Hematopoietic multipotent progenitor cell treated with erythropoietin and hydrocortisone succinate and interleukin-3 and kit ligand, for 4 days (in vitro differentiated cells): ENCODE measurements around the gene PARD3.

Source experiments
- DNase-seq: peaks from one replicate; pipeline ENCODE4 v3.0.0-alpha.2; 2015

Gene PARD3

DNA sequence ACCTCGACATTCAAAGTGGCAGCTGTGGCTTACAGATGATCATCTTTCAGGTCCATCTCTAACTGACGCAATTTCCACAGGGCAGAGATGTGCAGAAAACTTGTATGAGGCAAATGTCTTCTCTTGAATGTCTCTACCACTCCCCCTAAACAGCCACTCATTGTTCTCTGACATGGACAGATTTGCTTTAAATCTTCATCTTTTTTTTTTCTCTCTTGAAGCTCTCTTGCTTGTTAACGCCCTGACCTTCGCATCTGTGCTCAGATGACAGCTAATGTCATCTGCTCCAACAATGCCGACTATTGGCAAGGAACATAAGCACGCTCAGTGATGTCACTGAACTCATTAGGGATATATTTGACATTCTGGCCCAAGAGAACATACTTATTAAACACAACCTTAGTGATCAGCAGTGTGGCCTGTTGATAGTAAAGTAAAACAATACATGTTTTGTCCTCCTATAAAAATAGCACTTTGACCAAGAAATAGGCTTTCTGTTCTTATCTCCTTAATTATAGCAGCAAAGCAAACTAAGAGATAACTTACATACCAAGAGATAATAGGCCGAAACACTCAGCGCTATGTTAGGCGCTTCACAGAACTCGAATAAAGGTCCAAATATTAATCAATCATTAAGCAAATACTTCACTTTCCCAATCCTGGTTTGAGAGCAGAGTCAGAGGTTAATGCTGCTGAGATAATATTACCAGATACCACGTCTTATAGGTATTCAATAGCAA lies 583.5 kb downstream of the PARD3 start:
- DNase-seq, result no peak

- no peak for DNase-seq
Measured at GRCh38 chr10:34229917-34230316, 585.2 kb downstream of the PARD3 start.

DNA sequence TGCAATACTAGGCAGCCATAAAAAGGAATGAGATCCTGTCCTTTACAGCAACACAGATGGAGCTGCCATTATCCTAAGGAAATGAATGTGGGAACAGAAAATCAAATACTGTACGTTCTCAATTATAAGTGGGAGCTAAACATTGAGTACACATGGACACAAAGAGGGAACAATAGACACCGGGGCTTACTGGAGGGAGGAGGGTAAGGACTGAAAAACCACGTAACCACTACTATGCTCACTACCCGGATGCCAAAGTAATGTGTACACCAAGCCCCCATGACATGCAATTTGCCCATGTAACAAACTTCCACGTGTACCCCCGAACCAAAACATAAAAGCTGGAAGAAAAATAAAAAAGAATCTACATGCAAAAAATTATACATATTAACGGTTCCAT lies 587.0 kb downstream of the PARD3 start:
- DNase-seq, result no peak

GRCh38 chr10:34224639-34225038 lies 590.5 kb downstream of the PARD3 start:
- DNase-seq, result no peak

GRCh38 chr10:34223658-34224057 lies 591.4 kb downstream of the PARD3 start:
- DNase-seq, result no peak

DNA sequence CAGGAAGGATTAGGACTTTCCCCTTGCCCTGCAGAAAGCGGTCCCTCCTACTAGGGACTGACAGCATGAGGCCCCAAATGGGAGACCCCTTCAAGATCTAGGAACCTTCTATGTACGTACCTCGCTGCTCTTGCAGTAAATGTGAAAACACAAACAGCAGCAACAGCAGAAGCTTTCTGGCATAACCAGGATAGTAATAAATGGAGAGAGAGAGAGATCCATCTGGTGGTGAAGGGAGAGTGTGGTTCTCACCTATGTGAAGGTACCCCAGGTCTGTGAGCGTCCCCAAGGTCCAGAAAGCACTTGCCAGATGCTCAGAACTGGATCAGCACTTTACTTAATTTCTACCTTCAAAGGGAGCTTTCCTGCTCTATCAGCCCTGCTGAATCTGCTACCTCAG lies 592.7 kb downstream of the PARD3 start:
- no peak for DNase-seq

- no peak for DNase-seq
Measured at GRCh38 chr10:34219753-34220548, 595.1 kb downstream of the PARD3 start.

DNA sequence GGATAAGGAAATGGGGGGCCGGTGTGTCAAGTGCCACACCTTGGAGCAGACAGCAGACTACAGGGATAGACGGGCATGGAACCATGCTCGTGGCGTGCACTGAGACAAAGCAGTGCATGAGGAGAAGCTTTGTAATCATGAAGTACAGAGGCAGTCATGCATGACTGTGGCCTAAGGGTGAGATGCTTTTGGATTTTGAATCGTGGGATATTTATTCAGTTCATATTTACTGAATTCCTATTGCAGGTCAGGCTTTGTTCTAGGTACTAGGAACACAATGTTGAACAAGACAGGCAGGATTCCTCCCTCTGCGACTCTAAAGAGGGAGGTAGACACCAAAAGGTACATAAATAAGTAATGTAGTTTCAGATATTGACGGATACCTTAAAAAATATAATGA lies 597.6 kb downstream of the PARD3 start:
- no peak for DNase-seq

- DNase-seq, result no peak
Measured at GRCh38 chr10:34216348-34216945, 598.6 kb downstream of the PARD3 start.

DNA sequence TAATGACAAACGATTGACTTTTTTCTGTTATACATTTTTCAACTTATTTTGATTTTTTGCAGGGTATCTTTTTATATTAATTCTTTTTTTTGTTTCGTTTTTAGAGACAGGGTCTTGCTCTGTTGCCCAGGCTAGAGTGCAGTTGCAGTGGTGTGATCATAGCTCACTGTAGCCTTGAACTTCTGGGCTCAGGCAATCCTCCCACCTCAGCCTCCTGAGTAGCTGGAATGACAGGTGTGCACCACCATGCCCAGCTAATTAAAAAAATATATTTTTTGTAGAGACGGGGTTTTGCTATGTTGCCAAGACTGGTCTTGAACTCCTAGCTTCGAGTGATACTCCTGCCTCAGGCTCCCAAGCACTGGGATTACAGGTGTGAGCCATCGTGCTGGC lies 601.3 kb downstream of the PARD3 start:
- DNase-seq, result no peak

- no peak for DNase-seq
Measured at GRCh38 chr10:34213193-34213804, 601.8 kb downstream of the PARD3 start.

DNA sequence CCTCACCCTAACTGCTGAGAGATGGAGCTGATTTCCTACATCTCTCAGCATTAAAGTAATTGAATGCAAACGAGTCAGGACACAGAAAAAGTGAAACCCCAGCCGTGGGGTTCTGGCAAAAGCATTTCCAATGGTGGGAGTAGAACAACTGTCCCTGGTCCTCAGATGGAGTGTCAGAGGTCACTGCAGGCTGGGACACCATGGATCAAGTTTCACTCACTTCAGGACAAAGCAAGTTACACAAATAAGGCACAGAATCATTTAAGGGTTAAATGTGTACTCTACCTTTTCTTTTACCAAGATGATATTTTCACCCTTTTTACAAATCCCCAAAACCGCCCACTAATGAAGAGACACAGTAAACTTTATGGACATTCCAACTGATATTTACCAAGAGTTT lies 607.8 kb downstream of the PARD3 start:
- no peak for DNase-seq

- DNase-seq, result no peak
Measured at GRCh38 chr10:34206935-34207268, 608.2 kb downstream of the PARD3 start.

- no peak for DNase-seq
Measured at GRCh38 chr10:34206078-34206934, 608.8 kb downstream of the PARD3 start.

- DNase-seq, result peak; percentile 76
Measured at GRCh38 chr10:34205452-34205851, 609.6 kb downstream of the PARD3 start.

GRCh38 chr10:34203966-34204630 lies 611.0 kb downstream of the PARD3 start:
- no peak for DNase-seq

DNA sequence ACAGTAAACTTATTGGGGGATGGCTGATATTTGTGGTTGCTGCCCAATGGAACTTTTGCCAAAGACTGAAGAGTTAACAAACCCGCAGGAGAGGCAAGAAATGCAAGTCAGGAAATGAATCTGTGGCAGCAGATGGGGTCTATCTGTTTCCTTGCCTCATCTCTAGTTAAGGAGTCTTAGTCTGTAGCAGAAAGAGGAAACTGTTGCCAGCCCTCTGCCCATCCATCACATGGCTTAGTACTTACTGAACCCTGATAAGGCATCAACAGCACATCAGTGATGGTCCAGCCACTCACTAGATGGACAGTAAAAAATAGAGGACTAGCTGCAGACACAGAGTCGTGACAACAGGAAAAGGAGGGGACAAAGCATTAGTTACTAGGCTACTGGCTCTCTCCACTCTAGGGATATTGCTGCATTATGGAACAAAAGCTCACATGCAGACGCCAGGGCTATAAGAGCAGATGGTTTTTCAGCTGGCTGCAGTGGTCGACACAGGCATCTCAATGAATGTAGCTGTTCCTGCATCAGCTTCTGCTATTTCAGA lies 614.7 kb downstream of the PARD3 start:
- DNase-seq, result peak; percentile 68

DNA sequence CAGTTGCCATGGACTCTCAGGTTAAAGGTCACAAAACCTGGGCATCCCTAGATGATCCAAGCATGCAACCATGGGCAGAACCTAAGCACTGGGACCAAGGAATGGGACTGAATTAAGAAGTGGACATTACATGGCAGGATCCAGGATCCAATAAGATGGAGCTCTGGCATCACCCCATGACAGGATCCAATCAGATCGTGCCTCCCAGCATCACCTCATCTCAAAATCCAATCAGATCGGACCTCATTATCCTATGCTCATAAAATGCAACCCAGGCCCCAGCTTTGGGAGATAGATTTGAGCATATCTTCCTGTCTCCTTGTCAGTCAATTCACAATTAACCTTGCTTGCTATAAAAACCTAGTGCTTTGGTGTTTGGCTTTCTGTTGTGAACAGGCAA lies 616.1 kb downstream of the PARD3 start:
- DNase-seq, result no peak

GRCh38 chr10:34196058-34196433 lies 619.0 kb downstream of the PARD3 start:
- no peak for DNase-seq

GRCh38 chr10:34195364-34196057 lies 619.6 kb downstream of the PARD3 start:
- no peak for DNase-seq

DNA sequence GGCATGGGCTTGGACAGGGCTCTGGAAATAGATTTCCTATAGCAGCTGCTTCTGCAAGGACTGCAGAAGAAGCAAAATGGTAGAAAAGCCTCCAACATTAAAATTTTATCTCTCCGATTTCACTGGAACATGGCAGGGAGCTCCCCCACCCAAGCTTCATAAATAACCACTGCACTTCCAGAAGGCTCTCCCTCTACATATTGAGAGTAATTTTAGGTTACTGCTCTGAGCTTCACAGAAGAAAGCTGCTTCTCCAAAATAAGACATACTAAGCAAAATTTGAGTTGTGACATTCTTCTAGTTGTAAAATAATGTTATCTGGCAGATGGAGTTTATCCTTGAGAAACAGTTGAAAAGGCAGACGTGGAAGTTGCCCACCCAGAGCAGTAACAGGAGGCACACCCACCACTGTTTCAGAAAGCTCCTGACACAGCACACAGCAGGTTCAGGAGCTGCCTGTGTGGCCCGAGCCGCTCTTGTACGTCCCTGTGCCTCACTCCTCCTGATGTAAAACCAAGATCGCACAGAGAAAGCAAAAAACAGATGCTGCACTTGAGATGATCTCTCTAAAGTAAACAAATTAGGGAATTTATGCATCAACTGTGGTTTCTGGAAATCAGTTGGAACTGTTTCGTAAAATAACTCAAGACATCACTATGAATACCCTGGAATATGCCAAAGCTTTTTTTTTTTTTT lies 621.0 kb downstream of the PARD3 start:
- no peak for DNase-seq
